Neural cell (in vitro differentiated cells): ENCODE data around the gene IL1RAP.

Experiments used
- MXI1 ChIP-seq: fragments of 450-650 bp; conservative IDR thresholded peaks from 2 replicates; pipeline ENCODE4 v1.6.1; 2014; ENCODE audit warnings: antibody characterized with exemption, mild to moderate bottlenecking; ENCODE audit not compliant: poor library complexity, severe bottlenecking
- TF ChIP-seq, protein P1 (sequence below): fragments of 450-650 bp; IDR thresholded peaks from 2 replicates; pipeline ENCODE4 v1.5.1; 2014; ENCODE audit warnings: antibody characterized with exemption, mild to moderate bottlenecking, moderate library complexity; ENCODE audit not compliant: poor library complexity, severe bottlenecking

DNA sequence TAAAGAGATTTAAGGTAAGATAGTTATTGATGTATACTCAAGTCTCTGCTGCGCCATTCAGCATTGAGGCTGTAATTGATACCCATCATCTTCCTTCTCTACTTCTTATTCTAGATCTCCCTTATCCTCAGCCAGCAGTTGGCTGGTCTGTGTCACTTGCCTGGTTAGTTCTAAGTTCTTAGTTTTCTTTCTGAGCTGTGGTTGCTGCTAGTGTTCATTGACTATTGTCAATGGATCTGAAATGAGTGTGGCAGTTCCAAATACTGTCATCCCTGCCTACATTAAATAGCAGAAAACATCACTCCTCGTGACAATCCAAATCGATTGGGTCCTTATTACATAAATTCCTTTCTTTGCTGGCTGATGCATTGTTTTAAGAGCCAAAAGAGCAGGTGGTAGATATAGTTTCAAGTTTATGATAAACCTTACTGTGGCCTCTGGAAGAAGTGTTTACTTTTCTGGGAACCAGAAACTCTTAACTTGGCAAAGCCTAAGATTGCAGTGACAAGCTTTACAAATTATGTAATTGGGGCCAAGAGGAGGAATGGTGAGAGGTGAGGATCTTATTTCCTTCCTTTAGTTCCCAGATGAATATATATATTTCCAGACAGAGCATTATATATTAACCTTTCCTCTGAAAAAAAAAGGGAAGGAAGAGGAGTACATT is 180.6 kb downstream of the IL1RAP start:
- TF ChIP-seq, protein P1, sequence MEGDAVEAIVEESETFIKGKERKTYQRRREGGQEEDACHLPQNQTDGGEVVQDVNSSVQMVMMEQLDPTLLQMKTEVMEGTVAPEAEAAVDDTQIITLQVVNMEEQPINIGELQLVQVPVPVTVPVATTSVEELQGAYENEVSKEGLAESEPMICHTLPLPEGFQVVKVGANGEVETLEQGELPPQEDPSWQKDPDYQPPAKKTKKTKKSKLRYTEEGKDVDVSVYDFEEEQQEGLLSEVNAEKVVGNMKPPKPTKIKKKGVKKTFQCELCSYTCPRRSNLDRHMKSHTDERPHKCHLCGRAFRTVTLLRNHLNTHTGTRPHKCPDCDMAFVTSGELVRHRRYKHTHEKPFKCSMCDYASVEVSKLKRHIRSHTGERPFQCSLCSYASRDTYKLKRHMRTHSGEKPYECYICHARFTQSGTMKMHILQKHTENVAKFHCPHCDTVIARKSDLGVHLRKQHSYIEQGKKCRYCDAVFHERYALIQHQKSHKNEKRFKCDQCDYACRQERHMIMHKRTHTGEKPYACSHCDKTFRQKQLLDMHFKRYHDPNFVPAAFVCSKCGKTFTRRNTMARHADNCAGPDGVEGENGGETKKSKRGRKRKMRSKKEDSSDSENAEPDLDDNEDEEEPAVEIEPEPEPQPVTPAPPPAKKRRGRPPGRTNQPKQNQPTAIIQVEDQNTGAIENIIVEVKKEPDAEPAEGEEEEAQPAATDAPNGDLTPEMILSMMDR, result no peak
- TF ChIP-seq MXI1, result no peak
